GM23338 (cell line): ENCODE data around the gene UBXN10. TPM values are rescaled to one million over a fixed set of nuclear protein-coding genes. Genes with fewer than 3 reads are reported as not detected.
A peak's percentile ranks its signal among the peaks of the same experiment; 100 is the strongest.

Experiments used
- ATAC-seq: fragments of 200-7000 bp; cut with Tn5 transposase; 3 replicates; pipeline ENCODE4 v1.9.1; 2020
- DNase-seq: peaks from one replicate; pipeline ENCODE4 v3.0.0-alpha.2; 2015; ENCODE audit warnings: low spot score
- H2AFZ ChIP-seq: fragments of 200-600 bp; sonication (generic); 2 replicates; pipeline ENCODE4 v1.8.0; 2016; ENCODE audit warnings: antibody characterized with exemption, mild to moderate bottlenecking, moderate library complexity
- H3F3A ChIP-seq: fragments of 200-600 bp; sonication (generic); replicated peaks from 2 replicates; pipeline ENCODE4 v1.8.0; 2017; ENCODE audit warnings: antibody characterized with exemption, mixed run types, low read depth
- H3K27ac ChIP-seq: fragments of 200-600 bp; sonication (generic); 2 replicates; pipeline ENCODE4 v1.6.1; 2016; ENCODE audit warnings: low read depth
- H3K27me3 ChIP-seq: fragments of 200-600 bp; sonication (generic); 2 replicates; pipeline ENCODE4 v1.8.0; 2016; ENCODE audit warnings: mild to moderate bottlenecking, mixed run types, moderate library complexity; ENCODE audit not compliant: insufficient read depth
- H3K36me3 ChIP-seq: fragments of 200-600 bp; sonication (generic); 2 replicates; pipeline ENCODE4 v1.8.0; 2016; ENCODE audit warnings: mild to moderate bottlenecking; ENCODE audit not compliant: insufficient read depth
- H3K4me1 ChIP-seq: fragments of 200-600 bp; sonication (generic); 2 replicates; pipeline ENCODE4 v1.8.0; 2016; ENCODE audit warnings: mild to moderate bottlenecking, moderate library complexity; ENCODE audit not compliant: insufficient read depth
- H3K4me2 ChIP-seq: fragments of 200-600 bp; sonication (generic); 2 replicates; pipeline ENCODE4 v1.7.1; 2017; ENCODE audit warnings: mixed run types
- H3K4me3 ChIP-seq: fragments of 200-600 bp; sonication (generic); 2 replicates; pipeline ENCODE4 v1.6.1; 2016; ENCODE audit warnings: mixed run types
- H3K79me2 ChIP-seq: fragments of 200-600 bp; sonication (generic); replicated peaks from 2 replicates; pipeline ENCODE4 v1.8.0; 2017; ENCODE audit warnings: mild to moderate bottlenecking; ENCODE audit not compliant: insufficient read depth
- H3K9me2 ChIP-seq: fragments of 200-600 bp; sonication (generic); 2 replicates; pipeline ENCODE4 v1.8.0; 2017; ENCODE audit not compliant: insufficient read depth
- H4K20me1 ChIP-seq: fragments of 200-600 bp; sonication (generic); replicated peaks from 2 replicates; pipeline ENCODE4 v1.8.0; 2017; ENCODE audit warnings: mild to moderate bottlenecking; ENCODE audit not compliant: insufficient read depth
- H3K27ac Mint-ChIP-seq: 2 replicates; pipeline ENCODE4 v1.8.0; 2020; ENCODE audit warnings: inconsistent platforms, mild to moderate bottlenecking, moderate library complexity, mixed read lengths
- H3K27me3 Mint-ChIP-seq: 3 replicates; pipeline ENCODE4 v1.8.0; 2022; ENCODE audit warnings: low read depth, mild to moderate bottlenecking, moderate library complexity, mixed read lengths, inconsistent platforms; ENCODE audit not compliant: insufficient read depth, poor library complexity
- H3K36me3 Mint-ChIP-seq: 3 replicates; pipeline ENCODE4 v1.8.0; 2021; ENCODE audit warnings: low read depth, mild to moderate bottlenecking, inconsistent platforms, moderate library complexity, mixed read lengths
- H3K4me1 Mint-ChIP-seq: 3 replicates; pipeline ENCODE4 v1.8.0; 2020; ENCODE audit warnings: mild to moderate bottlenecking, inconsistent platforms, mixed read lengths
- H3K4me3 Mint-ChIP-seq: 3 replicates; pipeline ENCODE4 v1.8.0; 2021; ENCODE audit warnings: moderate library complexity, mild to moderate bottlenecking, inconsistent platforms, mixed read lengths
- H3K9me3 Mint-ChIP-seq: 3 replicates; pipeline ENCODE4 v1.8.0; 2020; ENCODE audit warnings: moderate library complexity, mild to moderate bottlenecking, inconsistent platforms, mixed read lengths
- CREB1 ChIP-seq: fragments of 250-450 bp; sonication (Bioruptor Pico); IDR thresholded peaks from 2 replicates; pipeline ENCODE4 v1.5.0; 2020; ENCODE audit warnings: low read depth, mild to moderate bottlenecking, moderate library complexity
- JUNB ChIP-seq: IDR thresholded peaks from one replicate; pipeline ENCODE4 v1.6.1; 2016; ENCODE audit warnings: antibody characterized with exemption; ENCODE audit not compliant: unreplicated experiment
- POLR2AphosphoS5 ChIP-seq: IDR thresholded peaks from 2 replicates; pipeline ENCODE4 v1.6.1; 2016; ENCODE audit warnings: antibody characterized with exemption, low read depth
- STAT1 ChIP-seq: IDR thresholded peaks from one replicate; pipeline ENCODE4 v1.6.1; 2016; ENCODE audit warnings: antibody characterized with exemption; ENCODE audit not compliant: unreplicated experiment
- polyA plus RNA-seq: library from polyadenylated mRNA; unstranded; fragments of >200 nt; fragmentation: Nextera tagmentation; extraction: Ambion mirVana; gene quantifications from 2 replicates; pipeline ENCODE4 v1.2.1, GENCODE V29; 2016
- total RNA-seq: library from RNA; depleted of rRNA; stranded (reverse); fragments of >200 nt; shearing (Covaris generic); gene quantifications from 2 replicates; pipeline ENCODE4 v1.2.3, GENCODE V29; 2014
- TF ChIP-seq, protein P1 (sequence below), 2 experiments: fragments of 200-600 bp in 1 of 2; sonication (generic) in 1 of 2; conservative IDR thresholded peaks; 2 replicates each; pipeline versions ENCODE4 v1.5.1 to v1.6.1; 2016 to 2017; ENCODE audit warnings: antibody characterized with exemption in 2 of 2, low read depth in 2 of 2, mild to moderate bottlenecking in 2 of 2, moderate library complexity in 1 of 2
- TF ChIP-seq, protein P2 (sequence below): IDR thresholded peaks from one replicate; pipeline ENCODE4 v1.6.1; 2018; ENCODE audit warnings: antibody characterized with exemption; ENCODE audit not compliant: unreplicated experiment
- TF ChIP-seq, protein P3 (sequence below): fragments of 250-450 bp; sonication (Bioruptor Pico); IDR thresholded peaks from 2 replicates; pipeline ENCODE4 v1.5.0; 2020; ENCODE audit warnings: mild to moderate bottlenecking, moderate library complexity

UBXN10 gene
- total and polyA plus RNA-seq, 2 experiments from 2014 or later, result 0.27 to 0.69 TPM

DNA sequence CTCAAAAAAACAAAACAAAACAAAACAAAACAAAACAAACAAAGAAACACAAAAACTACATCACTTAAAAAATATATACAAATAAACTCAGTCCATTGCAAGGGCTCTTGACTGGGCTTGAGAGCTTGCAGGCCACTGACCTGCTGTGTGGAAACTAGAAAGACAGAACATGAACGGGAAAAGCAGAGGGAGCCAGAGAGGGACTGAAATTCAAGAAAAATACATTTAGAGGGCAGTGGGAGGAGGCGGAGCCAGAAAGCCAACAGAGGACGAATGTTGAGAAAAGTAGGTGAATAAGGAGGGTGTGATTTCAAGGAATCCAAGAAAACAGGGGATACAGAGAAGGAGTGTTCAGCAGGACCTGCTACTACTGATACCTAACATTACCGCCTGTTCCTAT is 41.8 kb downstream of the UBXN10 start:
- peaks cover 7% of the 10 kb centered on the region; the same call in 1 of the 2 replicates for H3K4me1 ChIP-seq
- H3K4me2 ChIP-seq, result no peak overlapping the region
- peak; percentile 34 for DNase-seq
- H3K27me3 ChIP-seq, result peaks cover 14% of the 10 kb centered on the region; the same call in 1 of the 2 replicates
- TF ChIP-seq, protein P1, sequence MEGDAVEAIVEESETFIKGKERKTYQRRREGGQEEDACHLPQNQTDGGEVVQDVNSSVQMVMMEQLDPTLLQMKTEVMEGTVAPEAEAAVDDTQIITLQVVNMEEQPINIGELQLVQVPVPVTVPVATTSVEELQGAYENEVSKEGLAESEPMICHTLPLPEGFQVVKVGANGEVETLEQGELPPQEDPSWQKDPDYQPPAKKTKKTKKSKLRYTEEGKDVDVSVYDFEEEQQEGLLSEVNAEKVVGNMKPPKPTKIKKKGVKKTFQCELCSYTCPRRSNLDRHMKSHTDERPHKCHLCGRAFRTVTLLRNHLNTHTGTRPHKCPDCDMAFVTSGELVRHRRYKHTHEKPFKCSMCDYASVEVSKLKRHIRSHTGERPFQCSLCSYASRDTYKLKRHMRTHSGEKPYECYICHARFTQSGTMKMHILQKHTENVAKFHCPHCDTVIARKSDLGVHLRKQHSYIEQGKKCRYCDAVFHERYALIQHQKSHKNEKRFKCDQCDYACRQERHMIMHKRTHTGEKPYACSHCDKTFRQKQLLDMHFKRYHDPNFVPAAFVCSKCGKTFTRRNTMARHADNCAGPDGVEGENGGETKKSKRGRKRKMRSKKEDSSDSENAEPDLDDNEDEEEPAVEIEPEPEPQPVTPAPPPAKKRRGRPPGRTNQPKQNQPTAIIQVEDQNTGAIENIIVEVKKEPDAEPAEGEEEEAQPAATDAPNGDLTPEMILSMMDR (conservative IDR thresholded peaks at IDR 0.05; ENCODE audit: low read depth in 2 of 2), result 0 out of 4 replicates have a peak, but pooled peaks of 1 of the 2 experiments have one; percentile 14
- no peak for TF ChIP-seq STAT1
- no peaks in the 10 kb centered on the region for H3K79me2 ChIP-seq
- Mint-ChIP-seq H3K27me3 (peaks cover 4% of the 10 kb centered on the region), H3K27ac (no peak overlapping the region), H3K4me1 (peaks cover 22% of the 10 kb centered on the region), H3K36me3 (no peaks in the 10 kb centered on the region), H3K9me3 (no peaks in the 10 kb centered on the region), H3K4me3 (no peak overlapping the region)
- peak overlapping the region; percentile 6; the same call in 1 of the 2 replicates for H2AFZ ChIP-seq
- H3K27ac ChIP-seq, result no peak overlapping the region
- peak; percentile 33; the same call in 2 of the 3 replicates for ATAC-seq
- H3F3A ChIP-seq, result no peaks in the 10 kb centered on the region
- no peaks in the 10 kb centered on the region for H3K9me2 ChIP-seq
- no peaks in the 10 kb centered on the region for H3K36me3 ChIP-seq
- no peak overlapping the region for H3K4me3 ChIP-seq
- H4K20me1 ChIP-seq, result no peaks in the 10 kb centered on the region

DNA sequence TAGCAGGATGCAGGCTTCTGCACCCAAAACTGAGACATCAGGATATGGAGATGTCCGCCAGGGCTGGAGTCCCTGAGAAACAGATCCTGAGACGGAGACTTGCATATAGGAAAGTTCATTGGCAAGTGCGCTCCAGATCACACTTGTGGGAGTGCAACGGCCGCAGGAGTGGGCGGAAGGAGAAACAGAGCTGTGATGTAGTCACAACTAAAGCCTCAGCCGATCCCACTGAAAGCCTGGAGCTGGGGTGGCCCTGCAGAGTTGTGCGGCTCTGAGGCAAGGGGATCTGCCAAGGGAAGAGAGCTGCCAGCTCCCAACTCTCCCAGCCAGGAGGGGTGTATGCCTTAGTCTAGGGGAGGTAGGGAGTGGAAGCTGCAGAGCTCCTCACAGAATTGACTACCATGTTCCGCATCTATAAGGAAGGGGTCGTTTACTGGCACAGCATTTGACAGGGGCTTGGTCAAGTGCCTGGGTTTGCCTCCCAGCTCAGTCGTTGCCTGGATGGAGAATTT is 42.5 kb downstream of the UBXN10 start:
- peaks cover 11% of the 10 kb centered on the region; the same call in 1 of the 2 replicates for H3K27me3 ChIP-seq
- H3K27ac Mint-ChIP-seq, result no peak overlapping the region
- no peak for TF ChIP-seq JUNB
- TF ChIP-seq, protein P1 (conservative IDR thresholded peaks at IDR 0.05; ENCODE audit: low read depth in 2 of 2), result no peak
- no peak for TF ChIP-seq CREB1 (CRISPR knock-in tag)
- TF ChIP-seq, protein P2, sequence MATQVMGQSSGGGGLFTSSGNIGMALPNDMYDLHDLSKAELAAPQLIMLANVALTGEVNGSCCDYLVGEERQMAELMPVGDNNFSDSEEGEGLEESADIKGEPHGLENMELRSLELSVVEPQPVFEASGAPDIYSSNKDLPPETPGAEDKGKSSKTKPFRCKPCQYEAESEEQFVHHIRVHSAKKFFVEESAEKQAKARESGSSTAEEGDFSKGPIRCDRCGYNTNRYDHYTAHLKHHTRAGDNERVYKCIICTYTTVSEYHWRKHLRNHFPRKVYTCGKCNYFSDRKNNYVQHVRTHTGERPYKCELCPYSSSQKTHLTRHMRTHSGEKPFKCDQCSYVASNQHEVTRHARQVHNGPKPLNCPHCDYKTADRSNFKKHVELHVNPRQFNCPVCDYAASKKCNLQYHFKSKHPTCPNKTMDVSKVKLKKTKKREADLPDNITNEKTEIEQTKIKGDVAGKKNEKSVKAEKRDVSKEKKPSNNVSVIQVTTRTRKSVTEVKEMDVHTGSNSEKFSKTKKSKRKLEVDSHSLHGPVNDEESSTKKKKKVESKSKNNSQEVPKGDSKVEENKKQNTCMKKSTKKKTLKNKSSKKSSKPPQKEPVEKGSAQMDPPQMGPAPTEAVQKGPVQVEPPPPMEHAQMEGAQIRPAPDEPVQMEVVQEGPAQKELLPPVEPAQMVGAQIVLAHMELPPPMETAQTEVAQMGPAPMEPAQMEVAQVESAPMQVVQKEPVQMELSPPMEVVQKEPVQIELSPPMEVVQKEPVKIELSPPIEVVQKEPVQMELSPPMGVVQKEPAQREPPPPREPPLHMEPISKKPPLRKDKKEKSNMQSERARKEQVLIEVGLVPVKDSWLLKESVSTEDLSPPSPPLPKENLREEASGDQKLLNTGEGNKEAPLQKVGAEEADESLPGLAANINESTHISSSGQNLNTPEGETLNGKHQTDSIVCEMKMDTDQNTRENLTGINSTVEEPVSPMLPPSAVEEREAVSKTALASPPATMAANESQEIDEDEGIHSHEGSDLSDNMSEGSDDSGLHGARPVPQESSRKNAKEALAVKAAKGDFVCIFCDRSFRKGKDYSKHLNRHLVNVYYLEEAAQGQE, result no peak
- TF ChIP-seq, protein P3, sequence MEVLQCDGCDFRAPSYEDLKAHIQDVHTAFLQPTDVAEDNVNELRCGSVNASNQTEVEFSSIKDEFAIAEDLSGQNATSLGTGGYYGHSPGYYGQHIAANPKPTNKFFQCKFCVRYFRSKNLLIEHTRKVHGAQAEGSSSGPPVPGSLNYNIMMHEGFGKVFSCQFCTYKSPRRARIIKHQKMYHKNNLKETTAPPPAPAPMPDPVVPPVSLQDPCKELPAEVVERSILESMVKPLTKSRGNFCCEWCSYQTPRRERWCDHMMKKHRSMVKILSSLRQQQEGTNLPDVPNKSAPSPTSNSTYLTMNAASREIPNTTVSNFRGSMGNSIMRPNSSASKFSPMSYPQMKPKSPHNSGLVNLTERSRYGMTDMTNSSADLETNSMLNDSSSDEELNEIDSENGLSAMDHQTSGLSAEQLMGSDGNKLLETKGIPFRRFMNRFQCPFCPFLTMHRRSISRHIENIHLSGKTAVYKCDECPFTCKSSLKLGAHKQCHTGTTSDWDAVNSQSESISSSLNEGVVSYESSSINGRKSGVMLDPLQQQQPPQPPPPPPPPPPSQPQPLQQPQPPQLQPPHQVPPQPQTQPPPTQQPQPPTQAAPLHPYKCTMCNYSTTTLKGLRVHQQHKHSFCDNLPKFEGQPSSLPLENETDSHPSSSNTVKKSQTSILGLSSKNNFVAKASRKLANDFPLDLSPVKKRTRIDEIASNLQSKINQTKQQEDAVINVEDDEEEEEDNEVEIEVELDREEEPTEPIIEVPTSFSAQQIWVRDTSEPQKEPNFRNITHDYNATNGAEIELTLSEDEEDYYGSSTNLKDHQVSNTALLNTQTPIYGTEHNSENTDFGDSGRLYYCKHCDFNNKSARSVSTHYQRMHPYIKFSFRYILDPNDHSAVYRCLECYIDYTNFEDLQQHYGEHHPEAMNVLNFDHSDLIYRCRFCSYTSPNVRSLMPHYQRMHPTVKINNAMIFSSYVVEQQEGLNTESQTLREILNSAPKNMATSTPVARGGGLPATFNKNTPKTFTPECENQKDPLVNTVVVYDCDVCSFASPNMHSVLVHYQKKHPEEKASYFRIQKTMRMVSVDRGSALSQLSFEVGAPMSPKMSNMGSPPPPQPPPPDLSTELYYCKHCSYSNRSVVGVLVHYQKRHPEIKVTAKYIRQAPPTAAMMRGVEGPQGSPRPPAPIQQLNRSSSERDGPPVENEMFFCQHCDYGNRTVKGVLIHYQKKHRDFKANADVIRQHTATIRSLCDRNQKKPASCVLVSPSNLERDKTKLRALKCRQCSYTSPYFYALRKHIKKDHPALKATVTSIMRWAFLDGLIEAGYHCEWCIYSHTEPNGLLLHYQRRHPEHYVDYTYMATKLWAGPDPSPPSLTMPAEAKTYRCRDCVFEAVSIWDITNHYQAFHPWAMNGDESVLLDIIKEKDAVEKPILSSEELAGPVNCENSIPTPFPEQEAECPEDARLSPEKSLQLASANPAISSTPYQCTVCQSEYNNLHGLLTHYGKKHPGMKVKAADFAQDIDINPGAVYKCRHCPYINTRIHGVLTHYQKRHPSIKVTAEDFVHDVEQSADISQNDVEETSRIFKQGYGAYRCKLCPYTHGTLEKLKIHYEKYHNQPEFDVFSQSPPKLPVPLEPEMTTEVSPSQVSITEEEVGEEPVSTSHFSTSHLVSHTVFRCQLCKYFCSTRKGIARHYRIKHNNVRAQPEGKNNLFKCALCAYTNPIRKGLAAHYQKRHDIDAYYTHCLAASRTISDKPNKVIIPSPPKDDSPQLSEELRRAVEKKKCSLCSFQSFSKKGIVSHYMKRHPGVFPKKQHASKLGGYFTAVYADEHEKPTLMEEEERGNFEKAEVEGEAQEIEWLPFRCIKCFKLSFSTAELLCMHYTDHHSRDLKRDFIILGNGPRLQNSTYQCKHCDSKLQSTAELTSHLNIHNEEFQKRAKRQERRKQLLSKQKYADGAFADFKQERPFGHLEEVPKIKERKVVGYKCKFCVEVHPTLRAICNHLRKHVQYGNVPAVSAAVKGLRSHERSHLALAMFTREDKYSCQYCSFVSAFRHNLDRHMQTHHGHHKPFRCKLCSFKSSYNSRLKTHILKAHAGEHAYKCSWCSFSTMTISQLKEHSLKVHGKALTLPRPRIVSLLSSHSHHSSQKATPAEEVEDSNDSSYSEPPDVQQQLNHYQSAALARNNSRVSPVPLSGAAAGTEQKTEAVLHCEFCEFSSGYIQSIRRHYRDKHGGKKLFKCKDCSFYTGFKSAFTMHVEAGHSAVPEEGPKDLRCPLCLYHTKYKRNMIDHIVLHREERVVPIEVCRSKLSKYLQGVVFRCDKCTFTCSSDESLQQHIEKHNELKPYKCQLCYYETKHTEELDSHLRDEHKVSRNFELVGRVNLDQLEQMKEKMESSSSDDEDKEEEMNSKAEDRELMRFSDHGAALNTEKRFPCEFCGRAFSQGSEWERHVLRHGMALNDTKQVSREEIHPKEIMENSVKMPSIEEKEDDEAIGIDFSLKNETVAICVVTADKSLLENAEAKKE (CRISPR knock-in tag), result no peak
- no peak for TF ChIP-seq POLR2AphosphoS5

More for the DNA sequence above, 42.5 kb downstream of the UBXN10 start:
- DNase-seq (no peak), ATAC-seq (no peak)
- H3K27ac ChIP-seq, result no peak overlapping the region
- Mint-ChIP-seq H3K36me3 (no peaks in the 10 kb centered on the region), H3K27me3 (peaks cover 4% of the 10 kb centered on the region), H3K4me1 (peaks cover 24% of the 10 kb centered on the region; the same call in 2 of the 3 replicates), H3K4me3 (no peak overlapping the region), H3K9me3 (no peaks in the 10 kb centered on the region)
- H2AFZ ChIP-seq, result 0 out of 2 replicates have a peak overlapping the region, but pooled peaks have one; percentile 6
- H3F3A ChIP-seq, result no peaks in the 10 kb centered on the region
- no peak overlapping the region for H3K4me3 ChIP-seq
- H3K9me2 ChIP-seq, result no peaks in the 10 kb centered on the region
- H3K4me1 ChIP-seq, result peaks cover 7% of the 10 kb centered on the region; the same call in 1 of the 2 replicates
- no peaks in the 10 kb centered on the region for H4K20me1 ChIP-seq
- no peaks in the 10 kb centered on the region for H3K79me2 ChIP-seq
- H3K36me3 ChIP-seq, result no peaks in the 10 kb centered on the region
- no peak overlapping the region for H3K4me2 ChIP-seq
